Omental fat pad (tissue), 4 donors: ENCODE data around the gene DENND2A. TPM values are rescaled to one million over a fixed set of nuclear protein-coding genes. Genes with fewer than 3 reads are reported as not detected.
"Not testable (repeated sequence)": the region's sequence is repeated elsewhere in the genome, so short reads cannot be mapped to it uniquely, and the experiment has no call there.

Experiments used
- ATAC-seq: fragments of 150-250 bp; one replicate; pipeline ENCODE4 v1.9.1; 2016; ENCODE audit warnings: mild to moderate bottlenecking, moderate library complexity; ENCODE audit not compliant: low FRiP score
- DNase-seq: peaks from one replicate; pipeline ENCODE4 v3.0.0-alpha.2; 2019; ENCODE audit warnings: low spot score
- total RNA-seq, 4 donors: library from RNA; depleted of rRNA; stranded (reverse); fragments of >200 nt; gene quantifications; one replicate each; pipeline ENCODE4 v1.1.0, GENCODE V29; 2016
- TF ChIP-seq, protein P1 (sequence below), 3 donors: fragments of 450-650 bp; IDR thresholded peaks; one replicate each; pipeline ENCODE4 v1.5.1; 2016 to 2017; ENCODE audit warnings: antibody characterized with exemption in 3 of 3, mild to moderate bottlenecking in 3 of 3, moderate library complexity in 2 of 3

Gene DENND2A
- total RNA-seq, 4 donors from 2014 or later, result 6.7 to 34.7 (median 15.7) TPM

DNA sequence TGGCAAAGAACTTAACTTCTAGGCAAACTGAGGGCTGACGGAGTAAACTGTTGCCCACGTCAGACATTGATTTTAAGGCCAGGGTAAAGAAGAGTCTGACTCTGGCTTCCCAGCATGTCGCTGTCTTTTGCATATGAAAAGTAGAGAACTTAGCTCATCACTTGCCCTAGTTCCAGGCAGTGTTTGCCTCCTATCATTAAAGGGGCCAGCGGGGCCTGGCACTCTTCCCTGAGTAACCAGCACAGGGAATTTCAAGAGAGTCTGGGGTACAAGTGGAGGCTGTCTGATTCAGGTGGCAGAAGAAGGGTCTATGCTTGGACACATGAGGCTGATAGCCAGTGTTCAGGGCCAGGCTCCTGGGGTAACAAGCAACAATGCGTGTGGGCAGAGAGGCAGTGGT, 4.8 kb downstream of the DENND2A start:
- TF ChIP-seq, protein P1, sequence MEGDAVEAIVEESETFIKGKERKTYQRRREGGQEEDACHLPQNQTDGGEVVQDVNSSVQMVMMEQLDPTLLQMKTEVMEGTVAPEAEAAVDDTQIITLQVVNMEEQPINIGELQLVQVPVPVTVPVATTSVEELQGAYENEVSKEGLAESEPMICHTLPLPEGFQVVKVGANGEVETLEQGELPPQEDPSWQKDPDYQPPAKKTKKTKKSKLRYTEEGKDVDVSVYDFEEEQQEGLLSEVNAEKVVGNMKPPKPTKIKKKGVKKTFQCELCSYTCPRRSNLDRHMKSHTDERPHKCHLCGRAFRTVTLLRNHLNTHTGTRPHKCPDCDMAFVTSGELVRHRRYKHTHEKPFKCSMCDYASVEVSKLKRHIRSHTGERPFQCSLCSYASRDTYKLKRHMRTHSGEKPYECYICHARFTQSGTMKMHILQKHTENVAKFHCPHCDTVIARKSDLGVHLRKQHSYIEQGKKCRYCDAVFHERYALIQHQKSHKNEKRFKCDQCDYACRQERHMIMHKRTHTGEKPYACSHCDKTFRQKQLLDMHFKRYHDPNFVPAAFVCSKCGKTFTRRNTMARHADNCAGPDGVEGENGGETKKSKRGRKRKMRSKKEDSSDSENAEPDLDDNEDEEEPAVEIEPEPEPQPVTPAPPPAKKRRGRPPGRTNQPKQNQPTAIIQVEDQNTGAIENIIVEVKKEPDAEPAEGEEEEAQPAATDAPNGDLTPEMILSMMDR (IDR thresholded peaks at IDR 0.05), result no peak
- ATAC-seq, result no peak
- DNase-seq, result no peak

- no peak for DNase-seq
- TF ChIP-seq, protein P1 (IDR thresholded peaks at IDR 0.05), result no peak
- ATAC-seq, result no peak
These were observed 5.3 kb downstream of the DENND2A start for GRCh38 chr7:140635345-140635744.

- DNase-seq, result no peak
- no peak for ATAC-seq
- TF ChIP-seq, protein P1 (IDR thresholded peaks at IDR 0.05), result no peak
These were observed 9.0 kb downstream of the DENND2A start for GRCh38 chr7:140631602-140632001.

GRCh38 chr7:140631021-140631420, 9.6 kb downstream of the DENND2A start:
- no peak for ATAC-seq
- DNase-seq, result no peak
- TF ChIP-seq, protein P1 (IDR thresholded peaks at IDR 0.05), result no peak

- peak; percentile 85 for ATAC-seq
These were observed 14.4 kb downstream of the DENND2A start for GRCh38 chr7:140625908-140626868.

DNA sequence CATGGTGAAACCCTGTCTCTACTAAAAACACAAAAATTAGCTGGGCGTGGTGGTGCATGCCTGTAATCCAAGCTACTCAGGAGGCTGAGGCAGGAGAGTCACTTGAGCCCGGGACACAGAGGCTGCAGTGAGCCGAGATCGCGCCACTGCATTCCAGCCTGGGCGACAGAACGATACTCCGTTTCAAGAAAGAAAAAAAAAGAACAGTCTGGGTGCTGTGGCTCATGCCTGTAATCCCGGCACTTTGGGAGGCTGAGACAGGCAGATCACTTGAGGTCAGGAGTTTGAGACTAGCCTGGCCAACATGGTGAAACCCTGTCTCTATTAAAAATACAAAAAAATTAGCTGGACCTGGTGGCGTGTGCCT, 15.4 kb downstream of the DENND2A start:
- not testable (repeated sequence) for DNase-seq, ATAC-seq

More at GRCh38 chr7:140625908-140626868, 14.4 kb downstream of the DENND2A start:
- DNase-seq, result peak; percentile 88
- TF ChIP-seq, protein P1 (IDR thresholded peaks at IDR 0.05), result no peak

- ATAC-seq (no peak), DNase-seq (no peak)
- TF ChIP-seq, protein P1 (IDR thresholded peaks at IDR 0.05), result no peak
These were observed 16.0 kb downstream of the DENND2A start for GRCh38 chr7:140624392-140625191.
